Small intestine (tissue), 7 donors: Measurements from ENCODE around the gene COPA. TPM values are rescaled to one million over a fixed set of nuclear protein-coding genes. Genes with fewer than 3 reads are reported as not detected.
A peak's percentile ranks its signal among the peaks of the same experiment; 100 is the strongest.

ENCODE experiments used
- DNase-seq, 2 donors: peaks; one replicate each; pipeline versions ENCODE4 v3.0.0 to v3.0.0-alpha.2; 2013
- FAIRE-seq: peaks from 2 replicates; lab custom pipeline; 2012; peaks lifted over from hg19 to GRCh38; lab: Jason Lieb, UNC
- H3K27ac ChIP-seq, 3 donors: one replicate each; pipeline ENCODE4 v1.5.1; 2013; ENCODE audit warnings: low read length in 2 of 3, mild to moderate bottlenecking in 2 of 3, control low read depth in 1 of 3, inconsistent platforms in 1 of 3, low read depth in 1 of 3, moderate library complexity in 1 of 3
- H3K27me3 ChIP-seq, 3 donors: one replicate each; pipeline ENCODE4 v1.6.1; 2013; ENCODE audit warnings: low read length in 3 of 3, inconsistent platforms in 1 of 3; ENCODE audit not compliant: control insufficient read depth in 3 of 3, insufficient read depth in 3 of 3
- H3K36me3 ChIP-seq, 3 donors: one replicate each; pipeline ENCODE4 v1.6.1; 2013; ENCODE audit warnings: low read length in 3 of 3, inconsistent platforms in 1 of 3, low read depth in 1 of 3, mild to moderate bottlenecking in 1 of 3, moderate library complexity in 1 of 3; ENCODE audit not compliant: control insufficient read depth in 3 of 3, insufficient read depth in 2 of 3
- H3K4me1 ChIP-seq, 3 donors: one replicate each; pipeline ENCODE4 v1.6.1; 2013; ENCODE audit warnings: low read length in 2 of 3, inconsistent platforms in 1 of 3, low read depth in 1 of 3, mild to moderate bottlenecking in 1 of 3, moderate library complexity in 1 of 3; ENCODE audit not compliant: control insufficient read depth in 3 of 3, insufficient read depth in 2 of 3
- H3K4me3 ChIP-seq, 3 donors: one replicate each; pipeline ENCODE4 v1.5.1; 2013; ENCODE audit warnings: low read length in 3 of 3, control low read depth in 1 of 3, inconsistent platforms in 1 of 3, low read depth in 1 of 3, mild to moderate bottlenecking in 1 of 3, moderate library complexity in 1 of 3
- H3K9me3 ChIP-seq, 2 donors: one replicate each; pipeline ENCODE4 v1.6.1; 2013; ENCODE audit warnings: low read depth in 1 of 2, low read length in 1 of 2; ENCODE audit not compliant: control insufficient read depth in 2 of 2, insufficient read depth in 1 of 2
- WGBS, 3 donors: extraction: QIAGEN DNeasy Blood & Tissue Kit; methylation state at CpG; one replicate each; pipeline ENCODE4 v1.1.7; 2013; 5-methylcytosine and 5-hydroxymethylcytosine counted together
- polyA plus RNA-seq, 4 donors: library from polyadenylated mRNA; stranded (reverse) in 3 of 4; unstranded in 1 of 4; fragments of 200-250 nt in 3 of 4; fragments of 120-200 nt in 1 of 4; gene quantifications; one replicate each; pipeline versions ENCODE4 v1.2.1 to v1.2.3, GENCODE V29; 2013
- donor health status: healthy with polysubstance abuse.
- donor health status: control.
- donor health status: control.
- donor health status: Bipolar disorder and iron deficiency.
- donor health status: healthy.

COPA gene
- polyA plus RNA-seq, 4 donors: 79.7 to 143 (median 93.2) TPM

- DNase-seq: no peak
- Histone ChIP-seq H3K36me3 (peaks cover 7 to 36% (median 23%) of the 10 kb centered on the region in 3 donors), H3K27ac (no peak overlapping the region), H3K4me1 (peaks cover 0 to 7% (median 5%) of the 10 kb centered on the region in 3 donors), H3K9me3 (no peaks in the 10 kb centered on the region), H3K27me3 (no peaks in the 10 kb centered on the region), H3K4me3 (no peak overlapping the region)
- FAIRE-seq: no peak
- WGBS, 3 donors: 76 to 82% (median 76%) methylated on average over 10 of the region's 10 CpGs
These were observed 3.4 kb upstream of the COPA start for GRCh38 chr1:160346463-160346862.

- H3K4me1 ChIP-seq: peaks cover 0 to 11% (median 7%) of the 10 kb centered on the region in 3 donors
- WGBS, 3 donors: 84 to 90% (median 84%) methylated on average over 6 of the region's 6 CpGs
- peak overlapping the region in 2 of 3 donors; percentile 22 to 91 for H3K27ac ChIP-seq
- peaks cover 5 to 27% (median 18%) of the 10 kb centered on the region in 3 donors for H3K36me3 ChIP-seq
- FAIRE-seq (no peak), DNase-seq (no peak)
- H3K4me3 ChIP-seq: peak overlapping the region in 1 of 3 donors; percentile 83
- H3K9me3 ChIP-seq: no peaks in the 10 kb centered on the region
- H3K27me3 ChIP-seq: no peaks in the 10 kb centered on the region
These were observed 1.9 kb upstream of the COPA start for GRCh38 chr1:160344936-160345335.

- 17 to 58% (median 31%) methylated on average over 3 of the region's 3 CpGs for WGBS, 3 donors
- Histone ChIP-seq H3K27ac (peak overlapping the region; percentile 77 to 91 (median 83)), H3K9me3 (no peaks in the 10 kb centered on the region), H3K4me1 (peaks cover 0 to 11% (median 7%) of the 10 kb centered on the region in 3 donors), H3K36me3 (peaks cover 5 to 25% (median 17%) of the 10 kb centered on the region in 3 donors), H3K4me3 (peak overlapping the region; percentile 38 to 83 (median 76)), H3K27me3 (no peaks in the 10 kb centered on the region)
- FAIRE-seq: no peak
- peak; percentile 55 to 82 for DNase-seq
These were observed 1.2 kb upstream of the COPA start for GRCh38 chr1:160344241-160344640.

GRCh38 chr1:160342526-160342925 lies 524 bp downstream of the COPA start:
- Histone ChIP-seq H3K9me3 (no peaks in the 10 kb centered on the region), H3K36me3 (peaks cover 4 to 18% (median 16%) of the 10 kb centered on the region in 3 donors), H3K27me3 (no peaks in the 10 kb centered on the region), H3K27ac (peak overlapping the region; percentile 83 to 95 (median 91)), H3K4me1 (peaks cover 0 to 11% (median 7%) of the 10 kb centered on the region in 3 donors), H3K4me3 (peak overlapping the region; percentile 76 to 83 (median 81))
- FAIRE-seq: no peak
- peak; percentile 61 to 75 for DNase-seq
- 0 to 1% (median 0%) methylated on average over 7 of the region's 7 CpGs for WGBS, 3 donors

DNA sequence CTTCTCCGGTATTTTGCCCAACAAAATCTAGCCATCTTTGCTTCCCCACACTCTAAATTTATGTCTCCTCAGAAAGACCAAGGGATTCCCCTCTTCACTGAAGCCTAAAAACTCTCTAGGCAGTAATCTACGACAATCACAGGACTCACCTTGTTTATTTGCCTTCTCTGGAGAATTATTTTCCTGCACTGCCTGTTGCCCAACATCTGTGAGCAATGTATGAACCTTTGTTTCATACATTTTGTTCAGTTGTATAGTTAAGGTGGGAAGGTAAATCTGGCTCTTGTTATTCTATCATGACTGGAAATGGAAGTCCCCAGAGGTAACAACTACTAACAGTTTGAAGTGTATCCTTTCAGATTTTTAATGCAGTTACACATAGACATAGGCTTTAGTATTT lies 2.2 kb downstream of the COPA start:
- WGBS, 3 donors: 40 to 67% (median 62%) methylated on average over 2 of the region's 2 CpGs
- Histone ChIP-seq H3K27me3 (no peaks in the 10 kb centered on the region), H3K9me3 (no peaks in the 10 kb centered on the region), H3K27ac (no peak overlapping the region), H3K36me3 (peaks cover 2 to 16% (median 16%) of the 10 kb centered on the region in 3 donors), H3K4me3 (no peak overlapping the region), H3K4me1 (peaks cover 0 to 11% (median 4%) of the 10 kb centered on the region in 3 donors)
- DNase-seq: no peak
- FAIRE-seq: no peak

DNA sequence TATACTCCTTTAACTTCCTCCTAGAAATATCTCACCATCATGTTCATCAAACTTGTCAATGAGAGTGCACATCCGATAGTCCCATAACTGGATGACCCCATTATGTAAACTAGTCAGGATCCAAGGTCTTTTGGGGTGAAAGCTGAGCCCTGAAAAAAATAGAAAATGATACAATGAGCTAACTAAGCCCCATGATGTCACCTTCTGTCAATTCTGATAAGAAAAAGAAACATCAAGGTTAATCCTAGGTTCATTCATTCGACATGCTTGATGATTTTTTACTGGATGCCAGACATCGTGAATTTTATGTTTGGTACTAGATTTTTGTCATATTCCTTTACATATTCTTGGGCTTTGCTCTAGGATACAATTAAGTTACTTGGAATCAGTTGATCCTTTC lies 2.9 kb downstream of the COPA start:
- H3K4me1 ChIP-seq: peaks cover 0 to 11% (median 4%) of the 10 kb centered on the region in 3 donors
- WGBS, 3 donors: 70 to 84% (median 79%) methylated on average over 3 of the region's 3 CpGs
- no peak for FAIRE-seq

DNA sequence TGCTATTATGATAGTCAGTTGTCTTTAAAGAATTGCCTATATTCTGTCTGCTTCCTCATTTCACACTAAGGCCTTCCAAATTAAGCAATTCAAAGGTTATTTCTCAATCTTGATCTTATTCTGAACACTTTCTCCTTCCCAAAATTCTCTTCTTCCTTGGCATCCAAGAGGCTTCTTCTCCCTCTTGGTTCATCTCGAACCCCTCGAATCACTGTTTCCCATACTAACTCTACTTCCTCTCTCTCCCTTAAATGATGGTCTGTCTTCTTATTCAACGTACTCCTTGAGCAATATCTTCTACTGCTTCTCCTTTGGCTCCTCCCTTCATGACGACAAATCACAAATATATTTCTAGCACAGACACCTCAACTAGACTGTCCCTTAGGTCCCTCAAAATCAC lies 4.5 kb downstream of the COPA start:
- DNase-seq (no peak), FAIRE-seq (no peak)
- Histone ChIP-seq H3K4me3 (no peak overlapping the region), H3K4me1 (peaks cover 0 to 6% (median 0%) of the 10 kb centered on the region in 3 donors), H3K9me3 (no peaks in the 10 kb centered on the region), H3K27ac (no peak overlapping the region), H3K36me3 (peaks cover 2 to 18% (median 13%) of the 10 kb centered on the region in 3 donors), H3K27me3 (no peaks in the 10 kb centered on the region)
- WGBS, 3 donors: 85 to 93% (median 91%) methylated on average over 4 of the region's 4 CpGs

More for the DNA sequence above, 2.9 kb downstream of the COPA start:
- H3K36me3 ChIP-seq: peaks cover 2 to 15% (median 12%) of the 10 kb centered on the region in 3 donors
- H3K27me3 ChIP-seq: no peaks in the 10 kb centered on the region
- H3K9me3 ChIP-seq: no peaks in the 10 kb centered on the region
- no peak for DNase-seq
- no peak overlapping the region for H3K27ac ChIP-seq
- H3K4me3 ChIP-seq: no peak overlapping the region

- no peaks in the 10 kb centered on the region for H3K27me3 ChIP-seq
- FAIRE-seq (no peak), DNase-seq (no peak)
- H3K36me3 ChIP-seq: peaks cover 9 to 43% (median 34%) of the 10 kb centered on the region in 3 donors
- no peaks in the 10 kb centered on the region for H3K4me1 ChIP-seq
- H3K4me3 ChIP-seq: no peak overlapping the region
- no peaks in the 10 kb centered on the region for H3K9me3 ChIP-seq
- H3K27ac ChIP-seq: no peak overlapping the region
These were observed 10.5 kb downstream of the COPA start for GRCh38 chr1:160332516-160332915.

DNA sequence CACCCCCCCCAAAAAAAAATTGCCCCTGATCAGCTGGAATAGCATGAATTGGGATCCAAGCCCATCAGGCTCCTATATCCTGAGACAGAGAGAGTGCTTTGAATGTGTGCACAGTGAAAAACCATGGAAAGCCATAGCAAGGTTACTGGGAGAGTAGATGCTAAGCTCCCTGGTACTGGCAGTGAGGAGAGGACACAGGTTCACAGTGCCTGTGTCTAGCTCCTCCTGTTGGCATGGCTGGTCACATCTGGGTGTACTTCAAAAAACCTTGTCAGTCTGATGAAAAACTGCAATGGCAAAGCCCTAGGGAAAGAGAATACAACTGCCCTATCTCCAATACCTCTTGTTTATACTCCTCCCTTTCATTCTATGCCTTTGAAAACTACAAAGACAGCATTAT lies 12.9 kb downstream of the COPA start:
- Histone ChIP-seq H3K36me3 (peaks cover 12 to 44% (median 37%) of the 10 kb centered on the region in 3 donors), H3K4me1 (no peaks in the 10 kb centered on the region), H3K27ac (no peak overlapping the region), H3K27me3 (no peaks in the 10 kb centered on the region), H3K4me3 (no peak overlapping the region), H3K9me3 (no peaks in the 10 kb centered on the region)
- FAIRE-seq (no peak), DNase-seq (no peak)
